HEK293 (cell line): ENCODE measurements around the gene CEP85.

Experiments used
- KLF10 ChIP-seq: fragments of 450-650 bp; IDR thresholded peaks from 2 replicates; pipeline ENCODE4 v1.5.1; 2018; ENCODE audit warnings: missing biosample characterization, mild to moderate bottlenecking, missing genetic modification characterization
- REPIN1 ChIP-seq: fragments of 450-650 bp; formaldehyde crosslinking; IDR thresholded peaks from 2 replicates; pipeline ENCODE4 v1.5.1; 2017; ENCODE audit warnings: missing biosample characterization, missing genetic modification characterization, low read depth
- SETDB1 ChIP-seq: IDR thresholded peaks from one replicate; pipeline ENCODE4 v1.6.1; 2017; ENCODE audit warnings: mild to moderate bottlenecking, low read length, moderate library complexity, mixed read lengths; ENCODE audit not compliant: insufficient read length
- ZNF121 ChIP-seq: fragments of 450-650 bp; formaldehyde crosslinking; IDR thresholded peaks from 2 replicates; pipeline ENCODE4 v1.5.1; 2016; ENCODE audit warnings: missing biosample characterization, missing genetic modification characterization
- ZNF202 ChIP-seq: fragments of 450-650 bp; formaldehyde crosslinking; IDR thresholded peaks from 2 replicates; pipeline ENCODE4 v1.5.1; 2016; ENCODE audit warnings: missing biosample characterization, missing genetic modification characterization, borderline replicate concordance
- ZNF214 ChIP-seq: fragments of 450-650 bp; formaldehyde crosslinking; IDR thresholded peaks from 2 replicates; pipeline ENCODE4 v1.5.1; 2017; ENCODE audit warnings: missing biosample characterization, mild to moderate bottlenecking, missing genetic modification characterization, borderline replicate concordance
- ZNF274 ChIP-seq, 2 experiments: fragments of 200-500 bp in 1 of 2; fragments of 450-650 bp in 1 of 2; sonication (Bioruptor generic) in 1 of 2; formaldehyde crosslinking in 1 of 2; IDR thresholded peaks; 2 replicates each; pipeline versions ENCODE4 v1.5.1 to v1.6.1; 2014 to 2016; ENCODE audit warnings: borderline replicate concordance in 1 of 2, inconsistent platforms in 1 of 2, low read length in 1 of 2, missing biosample characterization in 1 of 2, missing genetic modification characterization in 1 of 2
- ZNF37A ChIP-seq: fragments of 450-650 bp; IDR thresholded peaks from 2 replicates; pipeline ENCODE4 v1.5.1; 2018; ENCODE audit warnings: missing biosample characterization, missing genetic modification characterization
- ZNF549 ChIP-seq: fragments of 450-650 bp; IDR thresholded peaks from 2 replicates; pipeline ENCODE4 v1.5.1; 2018; ENCODE audit warnings: missing biosample characterization, missing genetic modification characterization, mild to moderate bottlenecking, inconsistent platforms, moderate library complexity
- ZNF600 ChIP-seq: fragments of 450-650 bp; formaldehyde crosslinking; IDR thresholded peaks from 2 replicates; pipeline ENCODE4 v1.5.1; 2016; ENCODE audit warnings: missing biosample characterization, missing genetic modification characterization
- ZNF621 ChIP-seq: fragments of 450-650 bp; formaldehyde crosslinking; IDR thresholded peaks from 2 replicates; pipeline ENCODE4 v1.5.1; 2017; ENCODE audit warnings: missing biosample characterization, missing genetic modification characterization
- ZNF629 ChIP-seq: fragments of 450-650 bp; formaldehyde crosslinking; IDR thresholded peaks from 2 replicates; pipeline ENCODE4 v1.5.1; 2017; ENCODE audit warnings: missing biosample characterization, missing genetic modification characterization
- ZNF654 ChIP-seq: fragments of 450-650 bp; formaldehyde crosslinking; IDR thresholded peaks from 2 replicates; pipeline ENCODE4 v1.5.1; 2016; ENCODE audit warnings: low read depth, missing biosample characterization, missing genetic modification characterization
- TF ChIP-seq, protein P1 (sequence below): fragments of 450-650 bp; formaldehyde crosslinking; IDR thresholded peaks from 2 replicates; pipeline ENCODE4 v1.5.1; 2016; ENCODE audit warnings: missing biosample characterization, missing genetic modification characterization
- TF ChIP-seq, protein P2 (sequence below): fragments of 450-650 bp; formaldehyde crosslinking; IDR thresholded peaks from 2 replicates; pipeline ENCODE4 v1.5.1; 2016; ENCODE audit warnings: missing biosample characterization, missing genetic modification characterization
- TF ChIP-seq, protein P3 (sequence below): fragments of 450-650 bp; formaldehyde crosslinking; IDR thresholded peaks from 2 replicates; pipeline ENCODE4 v1.5.1; 2016; ENCODE audit warnings: missing biosample characterization, missing genetic modification characterization
- TF ChIP-seq, protein P4 (sequence below): fragments of 450-650 bp; formaldehyde crosslinking; IDR thresholded peaks from 2 replicates; pipeline ENCODE4 v1.5.1; 2017; ENCODE audit warnings: missing biosample characterization, missing genetic modification characterization
- TF ChIP-seq, protein P5 (sequence below): fragments of 450-650 bp; formaldehyde crosslinking; IDR thresholded peaks from 2 replicates; pipeline ENCODE4 v1.5.1; 2016; ENCODE audit warnings: missing biosample characterization, missing genetic modification characterization, low read depth
- TF ChIP-seq, protein P6 (sequence below): fragments of 450-650 bp; formaldehyde crosslinking; IDR thresholded peaks from 2 replicates; pipeline ENCODE4 v1.5.1; 2016; ENCODE audit warnings: missing biosample characterization, missing genetic modification characterization
- TF ChIP-seq, protein P7 (sequence below): fragments of 450-650 bp; formaldehyde crosslinking; IDR thresholded peaks from 2 replicates; pipeline ENCODE4 v1.5.1; 2016; ENCODE audit warnings: missing biosample characterization, missing genetic modification characterization
- TF ChIP-seq, protein P8 (sequence below): fragments of 450-650 bp; formaldehyde crosslinking; IDR thresholded peaks from 2 replicates; pipeline ENCODE4 v1.5.1; 2016; ENCODE audit warnings: missing biosample characterization, missing genetic modification characterization

Gene CEP85

DNA sequence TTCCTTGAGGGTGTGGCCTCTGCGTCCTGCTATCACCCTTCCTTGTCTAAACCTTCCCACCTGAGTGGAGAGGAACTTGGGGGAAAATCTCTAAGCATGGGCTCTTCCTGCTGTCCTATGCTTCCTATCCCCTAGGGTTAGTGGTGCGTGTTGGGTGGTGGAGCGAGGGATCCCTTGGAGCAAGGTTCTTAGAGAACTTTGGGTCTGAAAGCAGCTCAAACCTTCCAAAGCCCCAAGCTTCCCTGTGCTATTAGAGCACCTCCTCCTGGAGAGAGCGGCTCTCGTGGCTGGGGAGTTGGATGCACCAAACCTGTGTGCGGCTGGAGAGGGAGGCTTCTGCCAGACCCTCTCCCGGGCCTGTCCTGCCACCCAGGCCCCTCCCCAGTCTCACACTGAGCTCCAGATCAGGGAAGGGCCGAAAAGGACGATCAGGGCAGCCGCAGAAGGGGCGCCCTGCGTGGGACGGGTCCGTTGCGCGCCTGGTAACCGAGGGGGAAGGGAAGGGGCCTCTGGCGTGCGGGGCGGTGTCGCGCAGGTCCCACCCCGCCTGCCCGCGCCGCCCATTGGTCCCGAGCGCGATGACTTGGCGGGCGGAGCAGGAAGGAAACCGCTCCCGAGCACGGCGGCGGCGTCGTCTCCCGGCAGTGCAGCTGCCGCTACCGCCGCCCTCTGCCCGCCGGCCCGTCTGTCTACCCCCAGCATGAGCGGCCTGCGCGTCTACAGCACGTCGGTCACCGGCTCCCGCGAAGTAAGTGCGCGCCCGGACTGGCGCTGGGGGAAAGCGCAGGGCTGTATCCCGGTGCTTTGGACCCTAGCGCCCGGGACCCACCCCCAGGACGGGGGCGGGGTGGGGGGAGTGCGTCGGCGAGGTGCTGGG, 45.7 kb downstream of the CEP85 start, which contains the start of gene SH3BGRL3 (continued):
- TF ChIP-seq ZNF600 (tag by site-specific recombination) (peak; percentile 98), KLF10 (tag by site-specific recombination) (peak; percentile 88), ZNF654 (tag by site-specific recombination) (no peak), ZNF549 (no peak), ZNF214 (tag by site-specific recombination) (no peak), ZNF37A (no peak), ZNF121 (tag by site-specific recombination) (0 out of 2 replicates have a peak, but pooled peaks have one; percentile 24), REPIN1 (tag by site-specific recombination) (no peak), ZNF274 (IDR thresholded peaks at IDR 0.05; ENCODE audit: low read length) (no peak), ZNF274 (tag by site-specific recombination; IDR thresholded peaks at IDR 0.05; ENCODE audit: borderline replicate concordance) (no peak), ZNF621 (tag by site-specific recombination) (no peak), ZNF629 (tag by site-specific recombination) (no peak), ZNF202 (tag by site-specific recombination) (no peak), SETDB1 (no peak)
- TF ChIP-seq, protein P1, sequence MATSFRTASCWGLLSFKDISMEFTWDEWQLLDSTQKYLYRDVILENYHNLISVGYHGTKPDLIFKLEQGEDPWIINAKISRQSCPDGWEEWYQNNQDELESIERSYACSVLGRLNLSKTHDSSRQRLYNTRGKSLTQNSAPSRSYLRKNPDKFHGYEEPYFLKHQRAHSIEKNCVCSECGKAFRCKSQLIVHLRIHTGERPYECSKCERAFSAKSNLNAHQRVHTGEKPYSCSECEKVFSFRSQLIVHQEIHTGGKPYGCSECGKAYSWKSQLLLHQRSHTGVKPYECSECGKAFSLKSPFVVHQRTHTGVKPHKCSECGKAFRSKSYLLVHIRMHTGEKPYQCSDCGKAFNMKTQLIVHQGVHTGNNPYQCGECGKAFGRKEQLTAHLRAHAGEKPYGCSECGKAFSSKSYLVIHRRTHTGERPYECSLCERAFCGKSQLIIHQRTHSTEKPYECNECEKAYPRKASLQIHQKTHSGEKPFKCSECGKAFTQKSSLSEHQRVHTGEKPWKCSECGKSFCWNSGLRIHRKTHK: no peak
- TF ChIP-seq, protein P2, sequence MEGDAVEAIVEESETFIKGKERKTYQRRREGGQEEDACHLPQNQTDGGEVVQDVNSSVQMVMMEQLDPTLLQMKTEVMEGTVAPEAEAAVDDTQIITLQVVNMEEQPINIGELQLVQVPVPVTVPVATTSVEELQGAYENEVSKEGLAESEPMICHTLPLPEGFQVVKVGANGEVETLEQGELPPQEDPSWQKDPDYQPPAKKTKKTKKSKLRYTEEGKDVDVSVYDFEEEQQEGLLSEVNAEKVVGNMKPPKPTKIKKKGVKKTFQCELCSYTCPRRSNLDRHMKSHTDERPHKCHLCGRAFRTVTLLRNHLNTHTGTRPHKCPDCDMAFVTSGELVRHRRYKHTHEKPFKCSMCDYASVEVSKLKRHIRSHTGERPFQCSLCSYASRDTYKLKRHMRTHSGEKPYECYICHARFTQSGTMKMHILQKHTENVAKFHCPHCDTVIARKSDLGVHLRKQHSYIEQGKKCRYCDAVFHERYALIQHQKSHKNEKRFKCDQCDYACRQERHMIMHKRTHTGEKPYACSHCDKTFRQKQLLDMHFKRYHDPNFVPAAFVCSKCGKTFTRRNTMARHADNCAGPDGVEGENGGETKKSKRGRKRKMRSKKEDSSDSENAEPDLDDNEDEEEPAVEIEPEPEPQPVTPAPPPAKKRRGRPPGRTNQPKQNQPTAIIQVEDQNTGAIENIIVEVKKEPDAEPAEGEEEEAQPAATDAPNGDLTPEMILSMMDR (tag by site-specific recombination): peak; percentile 92
- TF ChIP-seq, protein P3, sequence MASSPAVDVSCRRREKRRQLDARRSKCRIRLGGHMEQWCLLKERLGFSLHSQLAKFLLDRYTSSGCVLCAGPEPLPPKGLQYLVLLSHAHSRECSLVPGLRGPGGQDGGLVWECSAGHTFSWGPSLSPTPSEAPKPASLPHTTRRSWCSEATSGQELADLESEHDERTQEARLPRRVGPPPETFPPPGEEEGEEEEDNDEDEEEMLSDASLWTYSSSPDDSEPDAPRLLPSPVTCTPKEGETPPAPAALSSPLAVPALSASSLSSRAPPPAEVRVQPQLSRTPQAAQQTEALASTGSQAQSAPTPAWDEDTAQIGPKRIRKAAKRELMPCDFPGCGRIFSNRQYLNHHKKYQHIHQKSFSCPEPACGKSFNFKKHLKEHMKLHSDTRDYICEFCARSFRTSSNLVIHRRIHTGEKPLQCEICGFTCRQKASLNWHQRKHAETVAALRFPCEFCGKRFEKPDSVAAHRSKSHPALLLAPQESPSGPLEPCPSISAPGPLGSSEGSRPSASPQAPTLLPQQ: peak; percentile 93
- TF ChIP-seq, protein P4, sequence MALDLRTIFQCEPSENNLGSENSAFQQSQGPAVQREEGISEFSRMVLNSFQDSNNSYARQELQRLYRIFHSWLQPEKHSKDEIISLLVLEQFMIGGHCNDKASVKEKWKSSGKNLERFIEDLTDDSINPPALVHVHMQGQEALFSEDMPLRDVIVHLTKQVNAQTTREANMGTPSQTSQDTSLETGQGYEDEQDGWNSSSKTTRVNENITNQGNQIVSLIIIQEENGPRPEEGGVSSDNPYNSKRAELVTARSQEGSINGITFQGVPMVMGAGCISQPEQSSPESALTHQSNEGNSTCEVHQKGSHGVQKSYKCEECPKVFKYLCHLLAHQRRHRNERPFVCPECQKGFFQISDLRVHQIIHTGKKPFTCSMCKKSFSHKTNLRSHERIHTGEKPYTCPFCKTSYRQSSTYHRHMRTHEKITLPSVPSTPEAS (tag by site-specific recombination): no peak
- TF ChIP-seq, protein P5, sequence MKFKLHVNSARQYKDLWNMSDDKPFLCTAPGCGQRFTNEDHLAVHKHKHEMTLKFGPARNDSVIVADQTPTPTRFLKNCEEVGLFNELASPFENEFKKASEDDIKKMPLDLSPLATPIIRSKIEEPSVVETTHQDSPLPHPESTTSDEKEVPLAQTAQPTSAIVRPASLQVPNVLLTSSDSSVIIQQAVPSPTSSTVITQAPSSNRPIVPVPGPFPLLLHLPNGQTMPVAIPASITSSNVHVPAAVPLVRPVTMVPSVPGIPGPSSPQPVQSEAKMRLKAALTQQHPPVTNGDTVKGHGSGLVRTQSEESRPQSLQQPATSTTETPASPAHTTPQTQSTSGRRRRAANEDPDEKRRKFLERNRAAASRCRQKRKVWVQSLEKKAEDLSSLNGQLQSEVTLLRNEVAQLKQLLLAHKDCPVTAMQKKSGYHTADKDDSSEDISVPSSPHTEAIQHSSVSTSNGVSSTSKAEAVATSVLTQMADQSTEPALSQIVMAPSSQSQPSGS (tag by site-specific recombination): no peak
- TF ChIP-seq, protein P6, sequence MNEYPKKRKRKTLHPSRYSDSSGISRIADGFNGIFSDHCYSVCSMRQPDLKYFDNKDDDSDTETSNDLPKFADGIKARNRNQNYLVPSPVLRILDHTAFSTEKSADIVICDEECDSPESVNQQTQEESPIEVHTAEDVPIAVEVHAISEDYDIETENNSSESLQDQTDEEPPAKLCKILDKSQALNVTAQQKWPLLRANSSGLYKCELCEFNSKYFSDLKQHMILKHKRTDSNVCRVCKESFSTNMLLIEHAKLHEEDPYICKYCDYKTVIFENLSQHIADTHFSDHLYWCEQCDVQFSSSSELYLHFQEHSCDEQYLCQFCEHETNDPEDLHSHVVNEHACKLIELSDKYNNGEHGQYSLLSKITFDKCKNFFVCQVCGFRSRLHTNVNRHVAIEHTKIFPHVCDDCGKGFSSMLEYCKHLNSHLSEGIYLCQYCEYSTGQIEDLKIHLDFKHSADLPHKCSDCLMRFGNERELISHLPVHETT (tag by site-specific recombination): no peak
- TF ChIP-seq, protein P7, sequence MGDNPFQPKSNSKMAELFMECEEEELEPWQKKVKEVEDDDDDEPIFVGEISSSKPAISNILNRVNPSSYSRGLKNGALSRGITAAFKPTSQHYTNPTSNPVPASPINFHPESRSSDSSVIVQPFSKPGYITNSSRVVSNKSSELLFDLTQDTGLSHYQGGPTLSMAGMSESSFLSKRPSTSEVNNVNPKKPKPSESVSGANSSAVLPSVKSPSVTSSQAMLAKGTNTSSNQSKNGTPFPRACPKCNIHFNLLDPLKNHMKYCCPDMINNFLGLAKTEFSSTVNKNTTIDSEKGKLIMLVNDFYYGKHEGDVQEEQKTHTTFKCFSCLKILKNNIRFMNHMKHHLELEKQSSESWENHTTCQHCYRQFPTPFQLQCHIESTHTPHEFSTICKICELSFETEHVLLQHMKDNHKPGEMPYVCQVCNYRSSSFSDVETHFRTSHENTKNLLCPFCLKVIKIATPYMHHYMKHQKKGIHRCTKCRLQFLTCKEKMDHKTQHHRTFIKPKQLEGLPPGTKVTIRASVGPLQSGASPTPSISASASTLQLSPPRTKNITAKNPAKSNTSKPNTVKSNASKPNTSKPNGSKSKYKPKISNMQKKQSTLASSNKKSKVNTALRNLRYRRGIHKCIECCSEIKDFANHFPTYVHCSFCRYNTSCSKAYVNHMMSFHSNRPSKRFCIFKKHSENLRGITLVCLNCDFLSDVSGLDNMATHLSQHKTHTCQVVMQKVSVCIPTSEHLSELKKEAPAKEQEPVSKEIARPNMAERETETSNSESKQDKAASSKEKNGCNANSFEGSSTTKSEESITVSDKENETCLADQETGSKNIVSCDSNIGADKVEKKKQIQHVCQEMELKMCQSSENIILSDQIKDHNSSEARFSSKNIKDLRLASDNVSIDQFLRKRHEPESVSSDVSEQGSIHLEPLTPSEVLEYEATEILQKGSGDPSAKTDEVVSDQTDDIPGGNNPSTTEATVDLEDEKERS: no peak
- TF ChIP-seq, protein P8, sequence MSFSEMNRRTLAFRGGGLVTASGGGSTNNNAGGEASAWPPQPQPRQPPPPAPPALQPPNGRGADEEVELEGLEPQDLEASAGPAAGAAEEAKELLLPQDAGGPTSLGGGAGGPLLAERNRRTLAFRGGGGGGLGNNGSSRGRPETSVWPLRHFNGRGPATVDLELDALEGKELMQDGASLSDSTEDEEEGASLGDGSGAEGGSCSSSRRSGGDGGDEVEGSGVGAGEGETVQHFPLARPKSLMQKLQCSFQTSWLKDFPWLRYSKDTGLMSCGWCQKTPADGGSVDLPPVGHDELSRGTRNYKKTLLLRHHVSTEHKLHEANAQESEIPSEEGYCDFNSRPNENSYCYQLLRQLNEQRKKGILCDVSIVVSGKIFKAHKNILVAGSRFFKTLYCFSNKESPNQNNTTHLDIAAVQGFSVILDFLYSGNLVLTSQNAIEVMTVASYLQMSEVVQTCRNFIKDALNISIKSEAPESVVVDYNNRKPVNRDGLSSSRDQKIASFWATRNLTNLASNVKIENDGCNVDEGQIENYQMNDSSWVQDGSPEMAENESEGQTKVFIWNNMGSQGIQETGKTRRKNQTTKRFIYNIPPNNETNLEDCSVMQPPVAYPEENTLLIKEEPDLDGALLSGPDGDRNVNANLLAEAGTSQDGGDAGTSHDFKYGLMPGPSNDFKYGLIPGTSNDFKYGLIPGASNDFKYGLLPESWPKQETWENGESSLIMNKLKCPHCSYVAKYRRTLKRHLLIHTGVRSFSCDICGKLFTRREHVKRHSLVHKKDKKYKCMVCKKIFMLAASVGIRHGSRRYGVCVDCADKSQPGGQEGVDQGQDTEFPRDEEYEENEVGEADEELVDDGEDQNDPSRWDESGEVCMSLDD (tag by site-specific recombination): no peak
